HG02938 (cell line): ENCODE measurements around the gene STXBP6.

Experiments
- ATAC-seq: cut with Tn5 transposase; IDR thresholded peaks from one replicate; pipeline ENCODE4 v1.9.1; 2021; ENCODE audit warnings: mild to moderate bottlenecking, moderate library complexity; ENCODE audit not compliant: unreplicated experiment

The STXBP6 gene

GRCh38 chr14:25019892-25020291 lies 30.1 kb downstream of the STXBP6 start:
- ATAC-seq: no peak

DNA sequence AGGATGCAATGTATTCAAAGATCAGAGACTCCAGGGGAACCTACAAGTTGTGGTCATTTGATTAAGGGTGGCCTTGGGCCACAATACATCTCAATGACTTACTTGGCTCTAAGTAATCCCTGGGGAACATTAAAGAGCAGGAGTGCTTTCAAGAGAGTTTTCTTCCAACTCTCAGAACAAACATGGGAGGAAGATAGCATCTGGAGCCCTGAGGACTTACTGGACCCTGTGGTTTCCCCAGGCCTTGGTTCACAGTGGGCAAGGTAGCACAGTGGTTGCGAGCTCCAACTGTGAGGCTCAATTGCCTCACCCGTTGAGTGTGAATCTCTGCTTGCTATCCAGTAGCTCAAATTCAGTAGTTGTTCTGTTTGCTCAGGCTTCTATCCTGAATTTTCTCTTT lies 32.4 kb downstream of the STXBP6 start:
- ATAC-seq: no peak

- no peak for ATAC-seq
Measured at GRCh38 chr14:25015761-25016160, 34.2 kb downstream of the STXBP6 start.

DNA sequence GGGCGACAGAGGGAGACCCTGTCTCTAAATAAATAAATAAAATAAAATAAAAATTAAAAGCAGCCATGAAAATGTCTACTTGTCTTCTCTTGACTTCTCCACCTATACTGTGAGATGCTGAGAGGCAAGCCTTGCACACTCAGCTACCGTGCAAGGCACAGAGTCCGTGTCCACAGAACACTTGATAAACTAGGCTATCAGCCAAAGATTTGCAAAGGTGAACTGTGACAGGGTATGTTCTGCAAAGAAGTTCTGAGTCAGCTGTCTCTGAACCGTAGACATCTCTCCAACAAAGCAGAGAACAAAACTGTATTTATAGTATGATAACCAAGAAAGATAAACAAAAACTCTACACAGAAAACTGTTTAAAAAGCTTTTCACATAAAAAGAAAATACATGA lies 35.5 kb downstream of the STXBP6 start:
- no peak for ATAC-seq

DNA sequence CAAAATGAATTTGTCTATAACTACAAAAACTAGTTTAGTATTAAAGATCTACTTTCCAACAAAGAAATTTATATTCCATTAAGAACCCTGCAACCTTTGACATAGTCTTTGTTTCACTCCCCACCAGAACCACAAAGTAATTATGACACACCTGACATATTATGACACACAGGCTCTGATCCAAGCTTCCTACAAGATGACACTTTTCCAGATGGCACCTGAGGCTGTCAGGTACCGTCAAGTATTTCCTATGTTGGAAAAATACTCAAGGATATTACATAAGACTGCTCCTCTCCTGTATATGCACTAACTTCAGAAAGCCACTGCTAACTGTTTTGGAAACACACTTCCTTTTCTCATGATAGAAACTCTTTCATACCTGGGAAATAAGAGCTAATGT lies 38.9 kb downstream of the STXBP6 start:
- no peak for ATAC-seq

GRCh38 chr14:25010471-25010870 lies 39.5 kb downstream of the STXBP6 start:
- ATAC-seq: no peak

DNA sequence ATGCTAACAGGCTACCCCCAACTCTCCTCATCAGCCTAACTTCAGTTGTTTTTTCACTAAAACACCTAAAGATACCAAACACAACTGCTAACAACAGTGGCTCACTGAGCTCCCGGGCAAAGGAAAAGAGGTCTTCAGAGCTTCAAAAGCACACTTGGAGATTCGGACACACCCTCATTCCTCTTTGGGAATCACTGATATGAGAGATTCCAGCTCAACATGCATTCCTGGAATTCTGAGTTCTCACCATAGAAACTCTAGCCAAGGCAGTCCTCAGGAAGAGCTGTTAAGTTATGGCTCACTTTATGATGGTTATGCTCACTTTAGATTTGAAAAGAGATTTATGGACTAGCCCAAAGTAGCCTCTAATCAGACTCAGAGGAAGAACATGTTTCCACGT lies 40.1 kb downstream of the STXBP6 start:
- ATAC-seq: no peak

- no peak for ATAC-seq
Measured at GRCh38 chr14:25007832-25008231, 42.1 kb downstream of the STXBP6 start.

DNA sequence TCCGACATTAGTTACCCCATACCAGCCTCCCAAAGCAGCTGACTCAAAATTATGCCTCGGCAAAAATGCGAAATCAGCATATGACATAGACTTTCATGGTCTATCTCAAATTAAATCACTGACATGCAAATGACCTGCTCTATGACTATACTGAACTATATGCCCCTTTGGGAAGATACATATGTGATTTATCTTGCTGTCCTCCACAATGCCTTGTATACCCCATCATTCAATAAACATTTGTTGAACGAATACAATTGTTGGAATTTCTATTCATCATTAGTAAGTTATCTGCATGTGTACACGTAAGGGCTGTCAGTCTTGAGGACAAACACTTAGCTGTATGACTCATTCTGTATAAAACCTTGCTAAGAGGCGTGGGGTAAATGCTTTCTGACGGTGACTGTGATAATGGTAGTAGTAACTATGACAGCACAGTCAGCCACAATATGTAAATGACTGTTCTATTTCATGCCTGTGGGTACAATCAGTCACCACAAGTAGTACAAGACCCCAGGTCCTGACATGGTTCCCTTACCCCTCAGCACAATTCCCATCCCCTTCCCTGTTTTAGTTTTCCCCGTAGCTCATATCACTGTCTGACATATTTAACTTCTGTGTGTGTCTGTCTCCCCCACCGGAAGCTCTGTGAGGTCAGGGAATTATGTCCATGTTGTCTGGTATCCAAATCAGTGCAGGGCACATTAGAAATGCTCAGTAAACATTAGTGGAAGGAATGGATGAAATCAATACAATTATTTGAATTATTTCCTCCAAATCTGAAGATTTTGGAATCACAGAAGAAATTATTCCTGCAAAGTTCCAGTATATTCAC lies 42.8 kb downstream of the STXBP6 start:
- peak; percentile 53 for ATAC-seq

- no peak for ATAC-seq
Measured at GRCh38 chr14:25006031-25006430, 43.9 kb downstream of the STXBP6 start.

- peak; percentile 53 for ATAC-seq
Measured at GRCh38 chr14:25004389-25004809, 45.5 kb downstream of the STXBP6 start.

DNA sequence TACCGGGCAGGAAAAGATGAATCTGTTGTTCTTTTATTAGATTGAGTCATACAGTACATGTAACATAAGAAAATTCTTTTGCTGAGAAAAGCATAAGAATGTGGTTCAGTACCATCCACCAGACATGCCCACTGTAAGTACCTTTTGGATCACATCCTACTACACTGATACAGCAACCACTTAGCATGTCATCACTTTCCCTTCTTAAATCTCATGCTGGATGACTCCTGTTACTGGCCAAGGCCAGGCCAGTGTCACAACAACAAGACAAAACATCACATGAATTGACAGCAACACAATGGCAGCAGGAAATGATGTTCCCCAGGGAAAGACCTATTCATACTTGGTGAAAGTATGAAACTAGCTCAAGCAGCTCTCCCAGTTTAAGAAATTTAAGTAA lies 46.4 kb downstream of the STXBP6 start:
- ATAC-seq: no peak

GRCh38 chr14:25001601-25002000 lies 48.3 kb downstream of the STXBP6 start:
- no peak for ATAC-seq

GRCh38 chr14:25001156-25001555 lies 48.8 kb downstream of the STXBP6 start:
- ATAC-seq: no peak

- ATAC-seq: no peak
Measured at GRCh38 chr14:24999157-24999556, 50.8 kb downstream of the STXBP6 start.

DNA sequence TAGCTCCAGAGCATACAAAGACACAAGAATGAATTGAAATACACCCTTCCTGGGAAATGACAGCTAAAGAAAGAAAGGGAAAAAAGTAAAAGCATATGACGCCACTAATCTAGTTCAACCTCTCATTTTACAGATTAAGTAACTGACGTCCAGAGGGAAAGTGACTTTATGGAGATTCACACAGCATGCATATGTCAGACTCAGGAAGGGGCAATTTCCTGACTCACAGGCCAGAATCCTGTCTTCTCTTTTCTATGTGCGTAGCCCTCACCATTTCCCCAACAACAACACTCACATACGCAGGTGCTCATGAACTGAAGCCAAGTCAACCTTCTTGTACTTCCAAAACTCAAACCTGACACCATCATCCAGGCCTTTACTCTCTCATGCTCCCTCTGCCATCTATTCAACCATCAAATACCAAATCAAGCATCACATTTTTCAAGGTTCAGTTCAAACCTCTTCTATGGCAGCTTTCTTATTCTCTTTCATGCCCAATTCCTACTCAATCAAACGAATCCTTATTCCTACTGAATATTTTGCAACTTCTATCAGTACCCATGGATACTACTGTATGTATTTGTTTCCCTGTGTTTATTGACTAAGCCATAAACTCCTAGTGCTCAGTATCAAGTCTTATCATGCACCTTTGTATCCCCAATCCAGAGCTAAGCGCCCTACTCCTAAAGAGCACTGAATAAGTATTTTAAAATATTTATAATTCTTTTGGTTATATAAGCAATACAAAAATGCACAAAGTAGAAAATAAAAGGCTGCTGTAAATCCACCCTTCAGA lies 52.8 kb downstream of the STXBP6 start:
- ATAC-seq: no peak

DNA sequence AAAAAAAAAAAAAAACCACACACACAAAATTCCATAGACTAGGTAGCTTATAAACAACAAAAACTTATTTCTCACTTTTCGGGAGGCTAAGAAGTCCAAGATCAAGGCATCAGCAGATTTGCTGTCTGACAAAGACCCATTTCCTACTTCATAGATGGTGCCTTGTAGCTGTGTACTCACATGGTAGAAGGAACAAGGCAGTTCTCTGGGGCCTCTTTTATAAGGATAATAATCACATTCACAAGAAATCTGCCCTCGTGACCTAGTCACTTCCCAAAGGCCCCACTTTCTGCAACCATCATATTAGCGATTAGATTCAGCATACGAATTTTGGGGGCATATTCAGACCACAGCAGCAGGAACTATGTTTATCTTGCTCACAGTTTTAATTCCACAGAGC lies 54.9 kb downstream of the STXBP6 start:
- ATAC-seq: no peak

DNA sequence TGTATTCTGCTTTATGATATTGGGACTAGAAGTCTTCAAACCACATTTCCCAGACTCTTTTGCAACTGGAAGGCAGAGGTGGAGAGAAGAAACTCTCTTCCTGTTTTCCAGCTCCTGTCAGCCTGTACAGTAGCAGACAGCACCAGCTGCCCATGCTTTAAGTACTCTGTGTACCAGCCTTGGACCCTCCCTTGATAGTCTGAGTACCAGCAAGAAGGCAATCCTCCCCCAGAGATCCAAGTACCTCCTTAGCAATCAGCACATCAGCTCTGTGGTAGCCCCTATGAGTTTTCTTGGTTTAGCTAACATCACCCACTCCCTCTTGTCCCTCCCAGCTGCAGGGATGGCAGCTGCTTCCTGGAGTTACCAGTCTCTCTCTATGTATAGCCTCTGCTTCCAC lies 56.3 kb downstream of the STXBP6 start:
- ATAC-seq: no peak

- ATAC-seq: no peak
Measured at GRCh38 chr14:24992624-24993360, 57.2 kb downstream of the STXBP6 start.

DNA sequence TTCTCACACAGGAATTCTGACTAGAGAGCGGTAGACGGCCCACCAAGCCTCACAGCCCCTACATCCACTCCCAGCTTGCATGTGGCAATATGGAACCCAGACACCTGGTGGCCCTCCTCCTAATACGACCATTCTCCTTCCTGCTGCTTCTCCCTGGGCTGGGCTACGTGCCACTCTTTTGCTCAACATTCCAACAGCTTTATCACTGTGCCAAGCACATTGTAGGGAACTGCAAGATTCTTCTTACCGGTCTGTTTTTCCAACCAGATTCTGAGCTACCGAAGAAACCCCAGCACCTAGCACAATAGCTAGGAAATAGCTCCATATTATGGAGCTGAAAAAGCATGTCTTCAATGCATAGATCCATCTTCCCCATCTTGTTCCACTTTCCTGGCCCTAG lies 58.1 kb downstream of the STXBP6 start:
- ATAC-seq: no peak

GRCh38 chr14:24991288-24991687 lies 58.7 kb downstream of the STXBP6 start:
- ATAC-seq: no peak
